GM21447 (cell line): ENCODE measurements around the gene FKBP2.
"Not testable (repeated sequence)": the region's sequence is repeated elsewhere in the genome, so short reads cannot be mapped to it uniquely, and the experiment has no call there.

Source experiments
- ATAC-seq: cut with Tn5 transposase; IDR thresholded peaks from one replicate; pipeline ENCODE4 v1.9.1; 2021; ENCODE audit not compliant: unreplicated experiment

FKBP2 gene

GRCh38 chr11:64232182-64232966 lies 8.5 kb upstream of the FKBP2 start:
- ATAC-seq: no peak

DNA sequence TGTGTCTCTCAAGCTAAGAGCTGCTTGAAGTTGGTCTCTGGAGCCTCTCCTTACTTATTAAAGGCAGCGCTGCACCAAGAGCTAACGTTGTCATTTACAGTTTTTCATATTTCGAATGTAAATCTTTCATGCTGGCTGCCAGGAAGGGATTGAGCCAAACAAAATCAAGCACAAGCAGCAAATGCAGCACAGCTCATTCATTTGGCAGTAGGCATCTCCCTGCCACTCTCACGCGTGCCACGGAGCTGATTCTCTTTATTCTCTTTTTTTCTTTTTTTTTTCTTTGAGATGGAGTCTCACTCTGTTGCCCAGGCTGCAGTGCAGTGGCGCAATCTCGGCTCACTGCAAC lies 8.0 kb upstream of the FKBP2 start:
- no peak for ATAC-seq

- ATAC-seq: no peak
These were observed 6.8 kb upstream of the FKBP2 start, which contains the start of gene VEGFB for GRCh38 chr11:64233913-64234586. Gene VEGFB (plus strand): TSS chr11:64234584. CDS start chr11:64234834, 250 bp downstream.

- no peak for ATAC-seq
These were observed 6.1 kb upstream of the FKBP2 start for GRCh38 chr11:64234647-64235379.

- no peak for ATAC-seq
These were observed 5.3 kb upstream of the FKBP2 start for GRCh38 chr11:64235437-64236161.

DNA sequence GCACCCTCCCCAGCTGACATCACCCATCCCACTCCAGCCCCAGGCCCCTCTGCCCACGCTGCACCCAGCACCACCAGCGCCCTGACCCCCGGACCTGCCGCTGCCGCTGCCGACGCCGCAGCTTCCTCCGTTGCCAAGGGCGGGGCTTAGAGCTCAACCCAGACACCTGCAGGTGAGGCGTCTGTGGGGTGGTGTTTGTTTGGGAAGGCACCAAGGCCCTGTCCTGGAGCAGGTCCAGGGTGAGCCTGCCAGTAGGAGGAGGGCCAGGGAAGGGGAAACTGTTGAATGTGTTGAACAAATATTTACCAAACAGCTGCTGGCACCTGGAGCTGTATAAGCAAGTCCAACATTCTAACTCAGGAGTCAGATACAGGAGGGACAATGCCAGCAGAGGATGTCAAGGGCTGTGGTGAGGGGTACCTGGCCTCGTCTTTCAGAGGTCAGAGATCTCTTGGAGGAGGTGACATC lies 3.4 kb upstream of the FKBP2 start:
- ATAC-seq: no peak

GRCh38 chr11:64238076-64238475 lies 2.8 kb upstream of the FKBP2 start:
- no peak for ATAC-seq

- no peak for ATAC-seq
These were observed 1.9 kb upstream of the FKBP2 start for GRCh38 chr11:64238999-64239398.

- ATAC-seq: no peak
These were observed 1.0 kb upstream of the FKBP2 start for GRCh38 chr11:64239662-64240434.

DNA sequence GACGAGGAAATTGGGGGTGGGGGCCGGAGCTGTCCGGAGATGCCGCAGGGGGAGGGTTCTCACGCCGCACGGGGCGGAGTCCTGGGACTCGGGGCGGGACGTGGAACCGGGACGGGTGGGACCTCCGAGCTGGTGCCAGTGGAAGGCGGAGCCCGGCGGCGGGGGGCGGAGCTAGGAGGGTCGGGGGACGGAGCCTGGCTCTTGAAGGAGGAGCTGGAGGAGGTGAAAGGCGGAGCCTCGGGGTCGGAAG lies 271 bp downstream of the FKBP2 start:
- peak; percentile 56 for ATAC-seq

DNA sequence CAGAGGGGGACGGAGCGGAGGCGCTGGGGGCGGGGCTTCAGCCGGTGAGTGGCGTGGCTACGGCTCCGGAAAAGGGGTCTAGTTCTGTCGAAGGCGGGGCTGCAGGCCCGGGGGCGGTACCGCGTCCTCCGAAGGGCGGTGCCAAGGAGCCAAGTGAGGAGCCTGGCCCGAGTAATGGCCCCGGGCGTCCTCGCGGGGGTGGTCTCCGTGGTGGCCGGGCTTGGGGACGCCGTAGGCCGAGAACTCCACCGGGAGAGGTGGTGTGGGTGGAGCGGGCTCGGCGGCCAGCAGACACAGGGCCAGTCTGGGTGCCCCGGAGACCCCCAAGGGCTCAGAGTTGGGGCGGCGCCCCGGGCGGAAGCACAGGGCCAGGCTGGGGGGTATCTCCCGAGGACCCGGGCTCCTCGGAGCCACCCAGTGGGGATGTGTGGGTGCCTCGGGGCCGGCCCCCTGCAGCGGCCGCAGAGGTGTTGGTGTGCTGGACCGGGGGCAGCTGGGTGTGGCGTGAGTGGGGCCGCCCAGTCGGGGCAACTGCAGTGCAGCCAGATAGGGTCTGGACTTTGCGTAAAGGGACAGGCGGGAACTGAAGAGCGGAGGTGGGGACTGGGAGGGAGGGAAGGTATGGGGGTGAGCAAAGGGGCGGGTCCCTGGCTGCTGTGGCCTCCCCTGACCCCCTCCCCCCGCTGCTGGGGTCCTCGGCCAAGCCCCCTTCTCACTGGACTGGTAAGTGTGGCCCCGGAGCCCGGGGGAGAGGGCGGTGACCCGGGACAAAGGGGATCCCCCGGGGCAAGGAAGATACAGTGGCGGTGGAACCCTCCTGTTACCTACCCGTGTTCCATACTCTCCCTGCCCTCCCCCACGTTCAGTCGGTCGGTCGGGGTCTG lies 838 bp downstream of the FKBP2 start:
- peak; percentile 7 for ATAC-seq

DNA sequence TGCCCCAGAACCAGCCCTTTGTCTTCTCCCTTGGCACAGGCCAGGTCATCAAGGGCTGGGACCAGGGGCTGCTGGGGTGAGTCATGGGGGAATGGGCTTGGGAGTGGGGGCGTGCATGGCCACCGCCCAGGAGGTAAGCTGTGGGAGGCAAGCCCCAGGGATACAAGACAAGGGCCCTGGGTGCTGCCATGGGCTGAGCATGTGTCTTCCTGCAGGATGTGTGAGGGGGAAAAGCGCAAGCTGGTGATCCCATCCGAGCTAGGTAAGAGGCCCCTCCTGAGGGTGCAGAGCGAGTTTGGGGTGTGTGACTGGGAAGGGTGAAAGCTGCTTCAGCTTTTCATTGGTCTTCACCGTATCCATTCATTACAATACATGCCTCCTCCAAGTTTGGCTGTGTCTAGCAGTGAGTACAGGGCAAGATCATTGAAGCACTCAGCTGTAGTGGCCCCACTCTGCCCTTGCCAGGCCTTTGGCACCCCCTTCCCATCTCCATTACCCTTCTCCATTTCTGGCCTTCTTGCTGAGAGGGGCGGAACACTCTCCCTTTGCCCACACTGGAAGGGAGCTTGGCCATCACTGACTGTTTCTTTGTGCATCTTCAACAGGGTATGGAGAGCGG lies 2.5 kb downstream of the FKBP2 start:
- no peak for ATAC-seq

DNA sequence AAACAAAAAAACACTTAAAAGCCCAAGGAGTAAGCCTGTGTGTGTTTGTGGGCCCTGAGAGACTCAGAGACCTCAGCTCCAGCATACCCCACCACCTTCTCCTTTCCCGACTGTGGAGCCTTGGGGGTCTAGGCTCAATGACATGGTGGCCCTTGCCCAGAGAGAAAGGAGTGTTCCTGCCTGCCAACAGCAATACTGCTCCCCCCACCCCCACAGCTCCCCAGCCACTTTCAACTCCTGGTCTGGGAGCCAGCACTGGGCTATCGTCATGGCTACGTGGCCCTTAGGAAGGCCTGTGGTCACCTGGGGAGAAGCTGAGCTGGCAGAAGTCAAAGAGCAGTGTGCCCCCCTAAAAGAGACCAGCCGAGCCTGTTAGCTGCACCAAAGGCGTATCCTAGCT lies 3.2 kb downstream of the FKBP2 start:
- ATAC-seq: no peak

DNA sequence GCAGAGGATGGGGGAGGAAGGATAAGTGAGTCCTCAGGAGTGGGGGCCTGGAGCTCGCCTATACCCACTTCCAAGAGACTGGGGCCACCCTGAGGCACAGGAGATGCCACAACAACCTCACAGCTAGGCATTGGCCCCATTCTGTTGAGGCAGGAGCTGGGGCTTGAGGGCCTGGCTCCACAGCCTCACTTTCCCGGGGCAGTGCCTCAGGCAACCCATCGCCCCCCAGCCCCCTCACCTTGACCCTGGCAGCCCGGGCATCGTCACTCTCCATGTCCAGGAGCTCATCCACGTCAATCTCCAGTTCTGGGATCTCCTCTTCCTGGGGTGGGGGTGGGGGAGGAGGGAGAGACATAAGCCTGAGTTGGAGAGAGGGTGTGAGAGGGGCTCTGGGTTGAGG lies 4.1 kb downstream of the FKBP2 start:
- no peak for ATAC-seq

GRCh38 chr11:64245401-64245796 lies 4.5 kb downstream of the FKBP2 start:
- ATAC-seq: no peak

- no peak for ATAC-seq
These were observed 5.1 kb downstream of the FKBP2 start for GRCh38 chr11:64245797-64246620.

GRCh38 chr11:64246621-64246870 lies 5.7 kb downstream of the FKBP2 start:
- ATAC-seq: not testable (repeated sequence)

DNA sequence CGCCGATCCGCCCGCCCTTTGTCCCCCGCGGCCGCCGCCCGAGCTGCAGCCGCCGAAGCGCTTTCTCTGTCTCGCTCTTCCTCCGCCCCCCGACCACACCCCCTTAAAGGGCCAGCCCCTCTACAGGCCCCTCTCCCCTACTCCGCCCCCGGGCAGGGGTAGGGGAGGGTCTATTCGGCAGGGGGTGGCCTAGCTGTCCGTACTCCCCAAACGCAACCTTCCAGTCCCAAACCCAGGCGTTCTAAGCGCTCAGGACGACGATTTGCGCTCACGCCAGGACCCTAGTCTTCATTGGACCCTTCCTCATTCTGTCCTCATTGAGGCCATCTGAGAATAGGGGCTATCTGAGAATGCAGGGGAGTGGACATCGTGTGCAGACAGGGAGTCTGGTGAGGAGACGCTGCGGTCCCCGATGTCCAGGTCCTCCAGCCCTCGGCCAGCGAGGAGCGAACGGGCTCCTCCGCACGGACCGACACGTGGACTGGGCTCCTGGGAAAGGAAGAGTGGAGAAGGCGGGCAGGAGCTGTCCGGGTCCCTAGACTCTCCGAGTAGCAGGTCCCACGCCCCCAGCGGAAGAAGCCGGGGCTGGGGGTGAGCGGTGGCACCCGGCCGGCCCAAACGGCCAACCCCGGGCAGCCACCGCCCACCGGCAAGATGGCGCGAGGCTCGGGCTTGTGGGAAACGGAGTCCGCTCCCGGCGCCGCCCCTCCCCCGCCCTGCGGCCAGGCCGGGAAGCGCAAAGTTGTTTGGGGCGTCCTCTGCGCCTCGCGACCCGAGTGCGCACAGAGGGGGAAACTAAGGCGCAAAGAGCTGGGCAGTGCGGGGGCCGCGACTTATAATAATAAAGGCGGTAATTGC lies 6.2 kb downstream of the FKBP2 start, which contains the start of gene PPP1R14B:
Gene PPP1R14B (minus strand): TSS at position 73 of the 858 bp plus-strand sequence. CDS start 270 bp downstream, outside the sequence.
- no peak for ATAC-seq
